Measurements from ENCODE around the gene C1orf74.

C1orf74 gene

GRCh38 chr1:209784265-209785169 is at the start of gene C1orf74:
C1orf74 (minus strand) TSS chr1:209784559; CDS start chr1:209783634, 925 bp downstream.
- peak; percentile 97 for DNase-seq (ENCODE audit: low read depth)

GRCh38 chr1:209831615-209832014 is 47.3 kb upstream of the C1orf74 start:
- DNase-seq (ENCODE audit: low read depth), result no peak

GRCh38 chr1:209830722-209831121 is 46.4 kb upstream of the C1orf74 start:
- no peak for DNase-seq (ENCODE audit: low read depth)

- DNase-seq (ENCODE audit: low read depth), result no peak
These were observed 45.4 kb upstream of the C1orf74 start for GRCh38 chr1:209829716-209830115.

- DNase-seq (ENCODE audit: low read depth), result peak; percentile 84
These were observed 43.3 kb upstream of the C1orf74 start, which contains the start of gene UTP25 for GRCh38 chr1:209827384-209828262. UTP25 (plus strand) TSS chr1:209827972; CDS start chr1:209828064, 92 bp downstream.

GRCh38 chr1:209825591-209826434 is 41.5 kb upstream of the C1orf74 start:
- DNase-seq (ENCODE audit: low read depth), result no peak

GRCh38 chr1:209823143-209824041 is 39.0 kb upstream of the C1orf74 start:
- DNase-seq (ENCODE audit: low read depth), result no peak

GRCh38 chr1:209822706-209823105 is 38.3 kb upstream of the C1orf74 start:
- DNase-seq (ENCODE audit: low read depth), result no peak

GRCh38 chr1:209820986-209821385 is 36.6 kb upstream of the C1orf74 start:
- DNase-seq (ENCODE audit: low read depth), result no peak

GRCh38 chr1:209819058-209819457 is 34.7 kb upstream of the C1orf74 start:
- DNase-seq (ENCODE audit: low read depth), result no peak

- DNase-seq (ENCODE audit: low read depth), result no peak
These were observed 33.3 kb upstream of the C1orf74 start for GRCh38 chr1:209817691-209818090.

GRCh38 chr1:209816923-209817322 is 32.6 kb upstream of the C1orf74 start:
- DNase-seq (ENCODE audit: low read depth), result no peak

GRCh38 chr1:209815931-209816341 is 31.6 kb upstream of the C1orf74 start:
- DNase-seq (ENCODE audit: low read depth), result no peak

GRCh38 chr1:209815490-209815889 is 31.1 kb upstream of the C1orf74 start:
- no peak for DNase-seq (ENCODE audit: low read depth)

- DNase-seq (ENCODE audit: low read depth), result no peak
These were observed 29.5 kb upstream of the C1orf74 start for GRCh38 chr1:209813902-209814301.

GRCh38 chr1:209810783-209811182 is 26.4 kb upstream of the C1orf74 start:
- no peak for DNase-seq (ENCODE audit: low read depth)

GRCh38 chr1:209809611-209810010 is 25.3 kb upstream of the C1orf74 start:
- no peak for DNase-seq (ENCODE audit: low read depth)

GRCh38 chr1:209808059-209808581 is 23.8 kb upstream of the C1orf74 start:
- no peak for DNase-seq (ENCODE audit: low read depth)

GRCh38 chr1:209807509-209807908 is 23.1 kb upstream of the C1orf74 start:
- no peak for DNase-seq (ENCODE audit: low read depth)
